Mucosa of descending colon (tissue), 3 donors: Measurements from ENCODE around the gene THSD7A. TPM values are rescaled to one million over a fixed set of nuclear protein-coding genes. Genes with fewer than 3 reads are reported as not detected.

Experiments used
- ATAC-seq: fragments of 200-7000 bp; cut with Tn5 transposase; one replicate; pipeline ENCODE4 v1.9.1; 2020; ENCODE audit warnings: mild to moderate bottlenecking, moderate library complexity
- DNase-seq, 3 donors: peaks; one replicate each; pipeline ENCODE4 v3.0.0-alpha.2; 2020
- H3K36me3 ChIP-seq: fragments of 200-600 bp; one replicate; pipeline ENCODE4 v1.8.0; 2021; ENCODE audit warnings: low read depth, mild to moderate bottlenecking
- H3K4me1 ChIP-seq: fragments of 200-600 bp; one replicate; pipeline ENCODE4 v1.8.0; 2021; ENCODE audit warnings: low read depth, mild to moderate bottlenecking
- H3K4me3 ChIP-seq: fragments of 200-600 bp; one replicate; pipeline ENCODE4 v1.8.0; 2021; ENCODE audit warnings: mild to moderate bottlenecking
- H3K9me3 ChIP-seq: fragments of 200-600 bp; one replicate; pipeline ENCODE4 v1.8.0; 2021; ENCODE audit warnings: mild to moderate bottlenecking
- intact Hi-C, 2 donors: fragments of 100-400 bp; cut with DNase I in 1 of 2; cut with micrococcal nuclease in 1 of 2; formaldehyde crosslinking; loops; one replicate each; pipeline versions ENCODE4 v1.11.0 to v1.11.1; 2022; cut with DNase I, micrococcal nuclease
- total RNA-seq, 3 donors: library from RNA; stranded (reverse); fragmentation: NEBNext Ultra II Directional in 2 of 3; extraction: Animal tissue kit (Norgen Biotek cat#: 25700) in 2 of 3; gene quantifications; one replicate each; pipeline versions ENCODE4 v1.2.1 to v1.2.4, GENCODE V29; 2021 to 2023
- TF ChIP-seq, protein P1 (sequence below): fragments of 200-600 bp; IDR thresholded peaks from one replicate; pipeline ENCODE4 v1.8.0; 2022; ENCODE audit warnings: antibody characterized with exemption, mild to moderate bottlenecking
- donor health status: DM: no; HTN: no; CAD: no; lungs with moderate emphysema.
- donor health status: DM: no; HTN: no; CAD: no.
- donor health status: DM: no; HTN: yes; CAD: no.

Gene THSD7A
- total RNA-seq, 3 donors from 2014 or later: 1.0 to 5.4 (median 3.4) TPM

DNA sequence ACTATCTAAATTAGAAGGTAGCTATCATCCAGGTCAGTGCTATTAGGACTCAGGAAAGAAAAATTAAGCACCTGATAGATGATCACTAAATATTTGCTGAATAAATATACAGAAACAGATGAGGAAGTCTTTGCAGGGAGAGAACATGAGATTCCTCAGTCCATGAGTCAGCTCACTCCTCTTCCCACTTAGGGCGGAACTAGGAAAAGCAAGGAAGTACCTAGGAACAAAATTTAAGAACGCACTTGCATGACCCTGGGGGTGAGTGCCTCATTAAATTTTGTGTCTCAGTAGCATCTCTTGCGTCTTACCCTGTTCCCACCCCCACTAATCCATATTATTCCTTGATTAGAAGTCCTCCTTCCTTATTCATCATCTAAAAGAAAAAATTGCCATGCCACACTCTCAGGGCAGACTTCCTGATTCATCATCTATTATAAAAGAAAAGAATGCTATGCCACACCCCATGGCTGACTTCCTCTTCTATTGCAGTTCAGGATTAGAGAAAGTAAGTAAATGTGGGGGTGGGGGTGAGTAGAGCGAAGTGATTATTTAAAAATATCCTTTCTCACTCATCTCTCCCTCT lies 208.8 kb downstream of the THSD7A start:
- DNase-seq (no peak), ATAC-seq (no peak)
- Histone ChIP-seq H3K36me3 (no peaks in the 10 kb centered on the region), H3K4me3 (no peak overlapping the region), H3K9me3 (peaks cover 3% of the 10 kb centered on the region), H3K4me1 (no peaks in the 10 kb centered on the region)
- intact Hi-C loops: no loop called here
- TF ChIP-seq, protein P1, sequence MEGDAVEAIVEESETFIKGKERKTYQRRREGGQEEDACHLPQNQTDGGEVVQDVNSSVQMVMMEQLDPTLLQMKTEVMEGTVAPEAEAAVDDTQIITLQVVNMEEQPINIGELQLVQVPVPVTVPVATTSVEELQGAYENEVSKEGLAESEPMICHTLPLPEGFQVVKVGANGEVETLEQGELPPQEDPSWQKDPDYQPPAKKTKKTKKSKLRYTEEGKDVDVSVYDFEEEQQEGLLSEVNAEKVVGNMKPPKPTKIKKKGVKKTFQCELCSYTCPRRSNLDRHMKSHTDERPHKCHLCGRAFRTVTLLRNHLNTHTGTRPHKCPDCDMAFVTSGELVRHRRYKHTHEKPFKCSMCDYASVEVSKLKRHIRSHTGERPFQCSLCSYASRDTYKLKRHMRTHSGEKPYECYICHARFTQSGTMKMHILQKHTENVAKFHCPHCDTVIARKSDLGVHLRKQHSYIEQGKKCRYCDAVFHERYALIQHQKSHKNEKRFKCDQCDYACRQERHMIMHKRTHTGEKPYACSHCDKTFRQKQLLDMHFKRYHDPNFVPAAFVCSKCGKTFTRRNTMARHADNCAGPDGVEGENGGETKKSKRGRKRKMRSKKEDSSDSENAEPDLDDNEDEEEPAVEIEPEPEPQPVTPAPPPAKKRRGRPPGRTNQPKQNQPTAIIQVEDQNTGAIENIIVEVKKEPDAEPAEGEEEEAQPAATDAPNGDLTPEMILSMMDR: no peak

DNA sequence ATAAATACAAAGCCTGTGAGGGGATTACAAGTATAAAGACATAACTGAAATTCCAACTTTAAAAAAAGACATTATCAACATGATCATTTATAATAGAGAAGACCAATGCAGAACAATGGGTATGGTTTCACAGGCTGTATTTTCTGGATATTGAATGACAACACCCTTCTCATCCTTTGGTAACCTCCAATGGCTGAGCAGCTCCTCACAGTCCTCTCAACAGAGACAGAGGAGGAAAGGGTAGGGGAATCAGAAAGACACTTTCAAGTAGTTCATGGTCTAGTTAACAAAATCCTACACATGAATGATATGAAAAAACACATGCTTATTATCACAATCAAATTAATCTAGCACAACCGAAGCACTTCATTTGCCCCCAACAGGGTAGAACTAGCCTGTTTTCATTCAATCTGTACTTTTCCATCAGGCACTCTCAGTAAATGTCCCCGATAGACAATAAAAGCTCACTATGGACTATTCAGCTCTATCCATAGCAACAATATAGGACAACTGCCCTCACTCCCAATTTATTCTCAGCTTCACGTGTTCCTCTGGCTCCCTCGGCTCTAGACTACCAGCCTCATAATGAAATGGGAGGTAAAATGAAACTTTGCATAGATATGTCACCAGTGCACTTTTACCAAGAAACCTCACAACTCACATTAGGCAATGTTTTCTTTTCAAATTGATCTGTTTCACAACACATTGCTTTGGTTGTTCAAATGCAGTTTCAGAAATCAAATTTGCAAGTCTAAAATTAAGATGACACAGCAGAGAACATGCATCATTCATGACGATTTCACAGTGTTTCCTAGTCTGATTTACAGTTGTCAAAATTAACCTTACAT lies 211.4 kb downstream of the THSD7A start:
- ATAC-seq: no peak
- no peak overlapping the region for H3K4me3 ChIP-seq
- intact Hi-C loops: no loop called here
- H3K36me3 ChIP-seq: no peaks in the 10 kb centered on the region
- DNase-seq: no peak
- no peaks in the 10 kb centered on the region for H3K4me1 ChIP-seq
- TF ChIP-seq, protein P1: no peak
- peaks cover 3% of the 10 kb centered on the region for H3K9me3 ChIP-seq

DNA sequence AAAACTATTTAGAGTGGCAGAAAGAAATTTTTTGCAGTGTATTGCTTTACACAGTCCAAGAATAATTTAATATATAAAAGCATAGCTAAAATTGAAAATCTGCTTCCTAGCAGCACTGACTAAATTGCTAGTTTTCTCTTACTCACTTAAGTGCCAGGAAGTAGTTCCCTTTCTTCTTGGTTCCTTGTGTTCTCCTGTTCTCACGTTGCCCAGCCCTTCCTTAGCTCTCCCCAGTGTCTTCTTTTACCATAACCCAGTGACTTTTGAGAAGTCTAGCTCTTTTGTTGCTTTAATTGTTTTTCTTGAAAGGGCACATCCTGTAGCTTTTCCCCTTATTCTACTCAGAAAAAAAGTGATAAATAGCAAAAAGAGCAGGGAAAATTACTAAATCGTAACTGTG lies 215.5 kb downstream of the THSD7A start:
- no peak overlapping the region for H3K4me3 ChIP-seq
- no peaks in the 10 kb centered on the region for H3K4me1 ChIP-seq
- DNase-seq: no peak
- no peaks in the 10 kb centered on the region for H3K36me3 ChIP-seq
- no peaks in the 10 kb centered on the region for H3K9me3 ChIP-seq
- ATAC-seq: no peak
- intact Hi-C loops: no loop called here
- TF ChIP-seq, protein P1: no peak

DNA sequence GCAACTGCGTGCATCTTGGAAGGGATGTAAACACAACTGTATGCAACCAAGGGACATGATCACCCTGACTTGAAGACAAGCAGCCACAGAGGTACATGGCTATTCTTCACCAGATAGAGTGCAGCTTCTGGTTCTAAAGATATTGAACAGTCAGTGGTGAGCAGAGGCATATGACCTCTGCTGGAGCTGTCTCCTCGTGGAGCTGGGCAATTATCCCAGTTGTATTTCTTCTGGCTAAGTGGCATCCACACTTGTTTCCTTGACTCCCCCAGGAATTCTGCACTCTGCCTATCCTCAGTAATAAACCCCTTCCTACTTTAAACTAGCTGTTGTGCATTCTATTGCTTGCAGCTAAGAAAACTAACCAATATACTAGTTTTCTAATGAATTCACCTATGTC lies 216.8 kb downstream of the THSD7A start:
- H3K4me3 ChIP-seq: no peak overlapping the region
- intact Hi-C loops: no loop called here
- no peaks in the 10 kb centered on the region for H3K9me3 ChIP-seq
- H3K36me3 ChIP-seq: no peaks in the 10 kb centered on the region
- DNase-seq (no peak), ATAC-seq (no peak)
- no peaks in the 10 kb centered on the region for H3K4me1 ChIP-seq
- TF ChIP-seq, protein P1: no peak

DNA sequence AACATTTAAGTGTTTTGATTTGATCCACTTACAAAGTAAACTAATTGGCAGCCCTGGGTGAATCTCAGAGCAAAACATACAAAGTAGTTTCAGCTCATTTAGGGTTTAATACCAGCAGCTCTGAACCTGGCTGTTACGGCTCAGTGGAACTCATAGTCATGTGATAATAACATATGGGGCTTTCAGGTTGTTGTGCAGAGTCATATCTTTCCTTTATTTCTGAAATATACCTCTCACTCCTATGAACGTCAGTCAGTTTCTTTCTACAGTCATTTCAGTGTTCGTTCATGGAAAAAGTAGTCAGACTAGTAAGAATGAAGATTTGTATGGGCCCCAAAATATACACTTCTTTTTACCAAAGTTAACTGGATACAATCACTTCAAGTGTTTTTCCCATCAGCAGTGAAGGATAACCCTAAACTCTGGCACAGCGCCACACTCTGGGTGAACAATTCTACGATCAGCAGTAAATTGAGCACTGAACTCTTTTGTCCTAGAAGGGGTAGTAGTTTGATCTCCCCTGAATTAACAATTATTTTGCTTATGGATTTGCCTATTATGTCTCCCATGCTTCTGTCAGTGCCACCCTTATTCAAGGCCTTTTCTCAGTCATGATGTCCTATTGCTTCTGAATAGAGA lies 218.6 kb downstream of the THSD7A start:
- no peak for DNase-seq
- intact Hi-C loops: no loop called here

More for the DNA sequence above, 218.6 kb downstream of the THSD7A start:
- ATAC-seq: no peak
- TF ChIP-seq, protein P1: no peak
- H3K36me3 ChIP-seq: no peaks in the 10 kb centered on the region
- H3K4me1 ChIP-seq: no peaks in the 10 kb centered on the region
- no peaks in the 10 kb centered on the region for H3K9me3 ChIP-seq
- no peak overlapping the region for H3K4me3 ChIP-seq
